Transverse colon (tissue), 3 donors: ENCODE data around the gene BCCIP.

Experiments used
- CTCF ChIP-seq, 5 experiments: fragments of 200-600 bp in 3 of 5; fragments of 450-650 bp in 2 of 5; sonication (generic) in 3 of 5; IDR thresholded peaks; 1 replicate in 2 of 5; 2 replicates in 3 of 5; pipeline ENCODE4 v1.5.1; 2016 to 2017; ENCODE audit warnings: antibody characterized with exemption in 5 of 5, inconsistent platforms in 3 of 5, mild to moderate bottlenecking in 2 of 5, moderate library complexity in 1 of 5
- EP300 ChIP-seq: sonication (generic); formaldehyde crosslinking; IDR thresholded peaks from one replicate; pipeline ENCODE4 v1.6.1; 2017; ENCODE audit warnings: antibody characterized with exemption, low read depth
- POLR2A ChIP-seq: fragments of 450-650 bp; IDR thresholded peaks from one replicate; pipeline ENCODE4 v1.6.1; 2016; ENCODE audit warnings: antibody characterized with exemption, mild to moderate bottlenecking, moderate library complexity

GRCh38 chr10:125844751-125845221 is 21.4 kb downstream of the BCCIP start:
- no peak for TF ChIP-seq POLR2A
- no peak for TF ChIP-seq CTCF (IDR thresholded peaks at IDR 0.05)
- TF ChIP-seq EP300 = no peak
